ENCODE results near the gene MAFG. TPM values are rescaled to one million over a fixed set of nuclear protein-coding genes. Genes with fewer than 3 reads are reported as not detected.
A peak's percentile ranks its signal among the peaks of the same experiment; 100 is the strongest.

The MAFG gene
- total RNA-seq, 1 experiment from 2014 or later: 29.1 TPM

DNA sequence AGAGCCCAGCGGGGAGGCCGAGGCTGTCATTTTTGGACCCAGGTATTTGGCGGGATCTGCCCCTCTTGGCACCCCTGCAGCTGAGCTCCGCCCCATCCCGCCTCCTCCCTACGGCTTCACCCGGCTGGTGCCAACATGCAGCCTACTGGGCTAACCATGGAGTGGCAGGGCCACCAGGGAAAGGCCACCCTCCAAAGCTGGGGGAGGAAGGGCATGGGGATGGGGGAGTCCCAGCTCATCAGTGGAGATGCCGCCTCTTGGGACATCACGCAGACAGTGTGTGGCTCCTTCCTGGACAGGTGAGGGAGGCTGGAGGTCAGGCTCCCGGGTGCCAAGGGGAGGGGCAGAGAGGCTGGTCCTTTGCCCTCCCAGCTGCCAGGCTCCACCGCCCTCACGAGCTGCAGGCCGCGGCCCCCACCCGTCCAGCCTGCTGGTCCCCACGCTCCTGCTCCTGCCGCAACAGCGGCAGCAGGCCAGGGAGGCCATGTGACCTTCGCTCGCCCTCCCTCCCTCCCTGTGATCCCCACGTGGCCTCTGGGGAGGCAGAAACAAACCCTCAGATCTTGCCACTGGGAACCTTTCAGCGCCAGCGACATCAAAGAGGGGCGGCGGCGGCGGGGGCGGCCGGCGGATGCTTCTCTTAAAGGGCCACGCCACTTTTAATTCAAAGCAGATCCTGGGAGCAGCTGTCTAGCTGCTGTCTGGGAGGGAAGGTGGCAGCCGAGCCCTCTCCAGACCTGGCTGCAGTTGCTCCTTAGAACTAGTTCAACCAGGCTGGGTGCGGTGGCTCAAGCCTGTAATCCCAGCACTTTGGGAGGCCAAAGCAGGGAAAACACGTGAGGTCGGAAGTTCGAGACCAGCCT, 40.2 kb upstream of the MAFG start:
- peaks cover 7% of the 10 kb centered on the region for H3K36me3 Mint-ChIP-seq (ENCODE audit: insufficient read depth, unreplicated experiment)
- BruUV-seq (replicated peaks): no TSS peak
- peak overlapping the region; percentile 16; the same call in 1 of the 2 replicates for H3K4me3 ChIP-seq (ENCODE audit: low read depth, low read length)
- peaks cover 6% of the 10 kb centered on the region; the same call in 1 of the 2 replicates for H3K9me3 ChIP-seq
- H3K9me3 Mint-ChIP-seq (ENCODE audit: unreplicated experiment): no peaks in the 10 kb centered on the region
- H3K4me3 Mint-ChIP-seq (ENCODE audit: unreplicated experiment): peak overlapping the region; percentile 57
- H3K27me3 Mint-ChIP-seq (ENCODE audit: insufficient read depth, unreplicated experiment): no peaks in the 10 kb centered on the region
- H3K36me3 ChIP-seq (ENCODE audit: control insufficient read depth, insufficient read depth, low read length): no peaks in the 10 kb centered on the region
- ChIA-PET CTCF (interaction anchor here (0.7 to 1.5 kb wide), 5 partner anchors 9 to 206 kb away, joined by 3 to 5 read pairs (median 4); partner anchors contain the start of gene DCXR), POLR2A (interaction anchor here (0.6 to 1.0 kb wide), 4 partner anchors 9 to 59 kb away, joined by 3 to 7 read pairs (median 4); partner anchors contain the start of gene PYCR1)
- H3K4me1 ChIP-seq: peaks cover 28% of the 10 kb centered on the region
- no peaks in the 10 kb centered on the region for H3K27me3 ChIP-seq (replicated peaks; ENCODE audit: control insufficient read depth, insufficient read depth, low read length)
- peak; percentile 94 to 95 for DNase-seq
- intact Hi-C loops (cut with micrococcal nuclease; ENCODE audit: unreplicated experiment): loop anchor here (1.0 kb wide), 1 partner anchor 9 kb away; no protein-coding TSS in a partner anchor
- peaks cover 6% of the 10 kb centered on the region for H3K4me1 Mint-ChIP-seq (ENCODE audit: low read depth, unreplicated experiment)
- peak overlapping the region; percentile 87 for H3K27ac Mint-ChIP-seq (ENCODE audit: unreplicated experiment)
- no peak for TF ChIP-seq CTCF (IDR thresholded peaks at IDR 0.05; ENCODE audit: insufficient read depth in 1 of 2, low read depth in 1 of 2, low read length in 1 of 2, severe bottlenecking in 1 of 2, unreplicated experiment in 1 of 2)

GRCh38 chr17:81967244-81967532, 39.7 kb upstream of the MAFG start:
- Mint-ChIP-seq H3K4me1 (ENCODE audit: low read depth, unreplicated experiment) (peaks cover 6% of the 10 kb centered on the region), H3K36me3 (ENCODE audit: insufficient read depth, unreplicated experiment) (peaks cover 7% of the 10 kb centered on the region), H3K4me3 (ENCODE audit: unreplicated experiment) (no peak overlapping the region), H3K9me3 (ENCODE audit: unreplicated experiment) (no peaks in the 10 kb centered on the region), H3K27ac (ENCODE audit: unreplicated experiment) (no peak overlapping the region), H3K27me3 (ENCODE audit: insufficient read depth, unreplicated experiment) (no peaks in the 10 kb centered on the region)
- H3K4me3 ChIP-seq (ENCODE audit: low read depth, low read length): no peak overlapping the region
- CTCF ChIA-PET: interaction anchor here (0.8 to 1.5 kb wide), 3 partner anchors 12 to 70 kb away, joined by 3 to 5 read pairs (median 4); partner anchors contain the start of gene DCXR
- POLR2A ChIA-PET: interaction anchor here (0.7 kb wide), 1 partner anchor 59 kb away, joined by 3 read pairs; no protein-coding TSS in a partner anchor
- no peak for DNase-seq
- H3K27me3 ChIP-seq (replicated peaks; ENCODE audit: control insufficient read depth, insufficient read depth, low read length): no peaks in the 10 kb centered on the region
- 0 out of 2 replicates have a peak, but pooled peaks cover under 1% of the 10 kb centered on the region for H3K9me3 ChIP-seq
- intact Hi-C loops (cut with micrococcal nuclease; ENCODE audit: unreplicated experiment): no loop called here
- no peaks in the 10 kb centered on the region for H3K36me3 ChIP-seq (ENCODE audit: control insufficient read depth, insufficient read depth, low read length)
- no TSS peak for BruUV-seq (replicated peaks)
- no peak for TF ChIP-seq CTCF (IDR thresholded peaks at IDR 0.05; ENCODE audit: insufficient read depth in 1 of 2, low read depth in 1 of 2, low read length in 1 of 2, severe bottlenecking in 1 of 2, unreplicated experiment in 1 of 2)
- peaks cover 28% of the 10 kb centered on the region for H3K4me1 ChIP-seq

- POLR2A ChIA-PET: interaction anchor here (0.6 kb wide), 1 partner anchor 23 kb away, joined by 3 read pairs; no protein-coding TSS in a partner anchor
- H3K27me3 Mint-ChIP-seq (ENCODE audit: insufficient read depth, unreplicated experiment): no peaks in the 10 kb centered on the region
- intact Hi-C loops (cut with micrococcal nuclease; ENCODE audit: unreplicated experiment): no loop called here
Observed at GRCh38 chr17:81966343-81967243, 39.1 kb upstream of the MAFG start.

More at GRCh38 chr17:81966343-81967243, 39.1 kb upstream of the MAFG start:
- H3K36me3 Mint-ChIP-seq (ENCODE audit: insufficient read depth, unreplicated experiment): peaks cover 7% of the 10 kb centered on the region
- no peak for DNase-seq
- TF ChIP-seq CTCF (IDR thresholded peaks at IDR 0.05; ENCODE audit: insufficient read depth in 1 of 2, low read depth in 1 of 2, low read length in 1 of 2, severe bottlenecking in 1 of 2, unreplicated experiment in 1 of 2): no peak
- Histone ChIP-seq H3K4me3 (ENCODE audit: low read depth, low read length) (no peak overlapping the region), H3K9me3 (no peaks in the 10 kb centered on the region), H3K36me3 (ENCODE audit: control insufficient read depth, insufficient read depth, low read length) (no peaks in the 10 kb centered on the region), H3K27me3 (replicated peaks; ENCODE audit: control insufficient read depth, insufficient read depth, low read length) (no peaks in the 10 kb centered on the region), H3K4me1 (peaks cover 28% of the 10 kb centered on the region)
- CTCF ChIA-PET: no interaction called here
- no peak overlapping the region for H3K4me3 Mint-ChIP-seq (ENCODE audit: unreplicated experiment)
- no peak overlapping the region for H3K27ac Mint-ChIP-seq (ENCODE audit: unreplicated experiment)
- no peaks in the 10 kb centered on the region for H3K9me3 Mint-ChIP-seq (ENCODE audit: unreplicated experiment)
- peaks cover 6% of the 10 kb centered on the region for H3K4me1 Mint-ChIP-seq (ENCODE audit: low read depth, unreplicated experiment)
- no TSS peak for BruUV-seq (replicated peaks)
